ENCODE results near the gene ADCY7. TPM values are rescaled to one million over a fixed set of nuclear protein-coding genes. Genes with fewer than 3 reads are reported as not detected.
A peak's percentile ranks its signal among the peaks of the same experiment; 100 is the strongest.
"Not testable (repeated sequence)": the region's sequence is repeated elsewhere in the genome, so short reads cannot be mapped to it uniquely, and the experiment has no call there.

ADCY7 gene
- total RNA-seq, 6 experiments from 2014 or later: 32.7 to 48.1 (median 41.9) TPM

- Mint-ChIP-seq H3K4me3 (no peak overlapping the region), H3K27me3 (ENCODE audit: insufficient read depth) (peaks cover 3% of the 10 kb centered on the region; the same call in 1 of the 2 replicates), H3K4me1 (ENCODE audit: low read depth) (peaks cover 24% of the 10 kb centered on the region), H3K9me3 (no peaks in the 10 kb centered on the region), H3K27ac (no peak overlapping the region), H3K36me3 (ENCODE audit: low read depth) (no peaks in the 10 kb centered on the region)
- no peak for TF ChIP-seq CTCF (IDR thresholded peaks at IDR 0.05)
- no peak for DNase-seq
Observed at GRCh38 chr16:50238868-50239301, 27.5 kb upstream of the ADCY7 start.

- H3K9me3 Mint-ChIP-seq; H3K27me3 Mint-ChIP-seq (ENCODE audit: insufficient read depth); DNase-seq; H3K27ac Mint-ChIP-seq; H3K4me3 Mint-ChIP-seq; H3K36me3 Mint-ChIP-seq (ENCODE audit: low read depth): not testable (repeated sequence)
- peaks cover 23% of the 10 kb centered on the region for H3K4me1 Mint-ChIP-seq (ENCODE audit: low read depth)
Observed at GRCh38 chr16:50243024-50243423, 23.3 kb upstream of the ADCY7 start.

GRCh38 chr16:50244140-50244503, 22.2 kb upstream of the ADCY7 start:
- H3K36me3 Mint-ChIP-seq (ENCODE audit: low read depth): no peaks in the 10 kb centered on the region
- no peak for TF ChIP-seq CTCF (IDR thresholded peaks at IDR 0.05)
- no peak overlapping the region for H3K4me3 Mint-ChIP-seq
- no peaks in the 10 kb centered on the region for H3K9me3 Mint-ChIP-seq
- H3K4me1 Mint-ChIP-seq (ENCODE audit: low read depth): peaks cover 23% of the 10 kb centered on the region
- peaks cover 4% of the 10 kb centered on the region for H3K27me3 Mint-ChIP-seq (ENCODE audit: insufficient read depth)
- H3K27ac Mint-ChIP-seq: no peak overlapping the region
- peak; percentile 39 for DNase-seq

- no peak for DNase-seq
- H3K27me3 Mint-ChIP-seq (ENCODE audit: insufficient read depth): peaks cover 4% of the 10 kb centered on the region
- no peaks in the 10 kb centered on the region for H3K9me3 Mint-ChIP-seq
- H3K4me1 Mint-ChIP-seq (ENCODE audit: low read depth): peaks cover 23% of the 10 kb centered on the region
- peak overlapping the region; percentile 83 for H3K27ac Mint-ChIP-seq
- H3K36me3 Mint-ChIP-seq (ENCODE audit: low read depth): no peaks in the 10 kb centered on the region
- no peak for TF ChIP-seq CTCF (IDR thresholded peaks at IDR 0.05)
- peak overlapping the region; percentile 82 for H3K4me3 Mint-ChIP-seq
Observed at GRCh38 chr16:50244504-50245416, 21.6 kb upstream of the ADCY7 start.

DNA sequence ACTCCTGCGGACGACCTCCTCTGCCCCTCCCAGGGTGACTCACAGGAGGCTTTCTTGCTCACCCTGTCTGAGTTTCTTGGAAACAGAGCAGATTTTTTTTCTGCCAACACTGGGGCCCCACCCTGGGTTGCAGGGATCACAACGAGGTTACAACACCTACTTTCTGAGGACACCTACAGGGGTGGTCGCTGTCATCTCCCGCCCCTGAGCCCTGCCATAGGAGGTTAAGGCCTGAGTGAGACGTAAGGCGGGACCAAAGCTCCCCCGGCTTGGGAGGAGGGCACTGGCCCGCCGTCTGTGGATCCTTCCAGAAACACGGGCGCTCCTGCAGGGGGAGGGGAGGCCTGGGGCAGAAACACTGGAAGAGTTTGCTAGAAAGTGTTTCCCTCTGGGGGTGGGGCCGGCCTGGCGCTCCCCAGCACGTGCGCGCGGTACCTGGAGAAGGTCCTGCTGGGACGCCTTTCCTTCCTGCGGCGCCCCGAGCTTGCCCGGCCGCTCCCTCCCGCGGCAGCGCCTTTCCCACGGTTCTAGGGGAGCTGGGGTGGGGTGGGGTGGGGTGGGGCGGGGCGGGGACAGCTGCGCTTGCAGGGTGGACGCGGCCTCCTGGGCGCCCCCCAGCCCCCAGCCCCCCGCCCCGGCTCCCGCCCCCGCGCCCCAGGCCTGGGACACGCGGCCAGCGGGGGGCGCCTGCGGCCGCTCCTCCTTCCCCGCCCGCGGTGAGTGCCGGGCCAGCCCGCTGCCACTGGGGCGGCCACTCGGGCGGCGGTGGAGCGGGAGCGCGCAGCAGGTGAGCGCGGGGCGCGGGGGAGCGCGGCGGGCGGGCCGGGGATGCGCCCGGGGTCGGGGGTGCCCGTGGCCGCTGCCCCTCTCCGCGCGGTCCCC, 20.7 kb upstream of the ADCY7 start:
- H3K27me3 Mint-ChIP-seq (ENCODE audit: insufficient read depth): peaks cover 4% of the 10 kb centered on the region
- peak overlapping the region; percentile 82 for H3K4me3 Mint-ChIP-seq
- H3K4me1 Mint-ChIP-seq (ENCODE audit: low read depth): peaks cover 24% of the 10 kb centered on the region
- H3K36me3 Mint-ChIP-seq (ENCODE audit: low read depth): no peaks in the 10 kb centered on the region
- DNase-seq: peak; percentile 48
- H3K27ac Mint-ChIP-seq: peak overlapping the region; percentile 83
- no peaks in the 10 kb centered on the region for H3K9me3 Mint-ChIP-seq
- peak; percentile 62 for TF ChIP-seq CTCF (IDR thresholded peaks at IDR 0.05)

All from HFFc6 (cell line).